A549 treated with dexamethasone at 1 μM for 4 hours (cell line): Measurements from ENCODE around the gene IL25. TPM values are rescaled to one million over a fixed set of nuclear protein-coding genes. Genes with fewer than 3 reads are reported as not detected.

Experiments
- total RNA-seq: library from RNA; stranded (reverse); fragments of 200-300 nt; extraction: Qiagen RNA extraction; gene quantifications from 5 replicates; pipeline ENCODE4 v1.2.3, GENCODE V29; 2022

IL25 gene
- not detected in 5 replicates for total RNA-seq

GRCh38 chr14:23372509-23372908 lies at the start of gene IL25:
Gene IL25, plus strand, starts transcription at chr14:23372809.

GRCh38 chr14:23352506-23353432 lies 19.8 kb upstream of the IL25 start, which contains the start of gene SLC22A17:
Gene SLC22A17, minus strand, starts transcription at chr14:23352887.

GRCh38 chr14:23365036-23365731 lies 7.4 kb upstream of the IL25 start, which contains the start of gene EFS:
Gene EFS, minus strand, starts transcription at chr14:23365172. Its CDS starts 147 bp downstream, at chr14:23365025.

GRCh38 chr14:23376482-23377197 lies 4.0 kb downstream of the IL25 start, which contains the start of gene CMTM5:
Gene CMTM5, plus strand, starts transcription at chr14:23377046. Its CDS starts 206 bp downstream, at chr14:23377252.

GRCh38 chr14:23407516-23408306 lies 35.1 kb downstream of the IL25 start, which contains the start of gene MYH6:
Gene MYH6, minus strand, starts transcription at chr14:23408273. Its CDS starts 1,050 bp downstream, at chr14:23407223.

Other genes with a start within 250 kb of the IL25 start
- 2.1 to 3.2 TPM (median 2.8 TPM) in 5 replicates for gene SLC7A8, start 189.1 kb upstream of the IL25 start, total RNA-seq
- not detected in 5 replicates for gene RNF212B, start 134.9 kb upstream of the IL25 start, total RNA-seq
- gene HOMEZ, start 86.7 kb upstream of the IL25 start, total RNA-seq = 8.0 to 9.6 TPM (median 8.9 TPM) in 5 replicates
- 3.0 to 4.2 TPM (median 4.2 TPM) in 5 replicates for gene PPP1R3E, start 70.0 kb upstream of the IL25 start, total RNA-seq
- 14.5 to 19.0 TPM (median 15.2 TPM) in 5 replicates for gene BCL2L2, start 66.0 kb upstream of the IL25 start, total RNA-seq
- gene PABPN1, start 51.4 kb upstream of the IL25 start, total RNA-seq = 126 to 152 TPM (median 151 TPM) in 5 replicates
- 5.2 to 8.3 TPM (median 6.2 TPM) in 5 replicates for gene SLC22A17, start 19.9 kb upstream of the IL25 start, total RNA-seq
- not detected in 5 replicates for gene EFS, start 7.6 kb upstream of the IL25 start, total RNA-seq
- gene CMTM5, start 4.2 kb downstream of the IL25 start, total RNA-seq = not detected in 5 replicates
- gene MYH6, start 35.5 kb downstream of the IL25 start, total RNA-seq = 0.05 to 0.15 TPM (median 0.12 TPM) in 5 replicates
- gene MYH7, start 62.9 kb downstream of the IL25 start, total RNA-seq = 0.02 TPM in 1 of 5 replicates, not detected in the others
- gene NGDN, start 96.9 kb downstream of the IL25 start, total RNA-seq = 59.7 to 73.7 TPM (median 61.6 TPM) in 5 replicates
- gene ZFHX2, start 179.0 kb downstream of the IL25 start, total RNA-seq = 0.44 to 1.1 TPM (median 0.80 TPM) in 5 replicates
- gene THTPA, start 183.5 kb downstream of the IL25 start, total RNA-seq = 12.1 to 12.7 TPM (median 12.2 TPM) in 5 replicates
- gene AP1G2, start 195.0 kb downstream of the IL25 start, total RNA-seq = 29.8 to 53.8 TPM (median 45.2 TPM) in 5 replicates
- 0.07 to 0.14 TPM (median 0.13 TPM) in 5 replicates for gene JPH4, start 206.0 kb downstream of the IL25 start, total RNA-seq